ENCODE data around the gene PXN.

PXN gene

GRCh38 chr12:120231316-120232011 is 34.1 kb downstream of the PXN start (continued):
- no peak for TF ChIP-seq ZFP69B (tag by site-specific recombination; IDR thresholded peaks at IDR 0.05)
- no peak for TF ChIP-seq ZNF692 (tag by site-specific recombination; IDR thresholded peaks at IDR 0.05)
- no peak for TF ChIP-seq FEZF1 (tag by site-specific recombination; IDR thresholded peaks at IDR 0.05)
- TF ChIP-seq PRDM1 (tag by site-specific recombination; IDR thresholded peaks at IDR 0.05): no peak
- peak; percentile 56 for TF ChIP-seq SP2 (tag by site-specific recombination; IDR thresholded peaks at IDR 0.05)
- TF ChIP-seq ZNF404 (tag by site-specific recombination; IDR thresholded peaks at IDR 0.05): no peak
- 0 out of 2 replicates have a peak, but pooled peaks have one; percentile 33 for TF ChIP-seq INSM2 (tag by site-specific recombination; IDR thresholded peaks at IDR 0.05)
- TF ChIP-seq ZNF660 (tag by site-specific recombination; IDR thresholded peaks at IDR 0.05): no peak
- no peak for TF ChIP-seq ZNF114 (tag by site-specific recombination; IDR thresholded peaks at IDR 0.05)
- TF ChIP-seq ZNF707 (tag by site-specific recombination; IDR thresholded peaks at IDR 0.05): no peak
- TF ChIP-seq ZBTB21 (tag by site-specific recombination; IDR thresholded peaks at IDR 0.05): no peak
- TF ChIP-seq ZNF221 (tag by site-specific recombination; IDR thresholded peaks at IDR 0.05; ENCODE audit: borderline replicate concordance): no peak
- TF ChIP-seq PRDM10 (tag by site-specific recombination; IDR thresholded peaks at IDR 0.05): peak; percentile 85
- peak; percentile 42; the same call in 1 of the 2 replicates for TF ChIP-seq ZBTB11 (tag by site-specific recombination; conservative IDR thresholded peaks at IDR 0.05; ENCODE audit: low read depth)
- TF ChIP-seq ZNF133 (tag by site-specific recombination; IDR thresholded peaks at IDR 0.05): no peak
- no peak for TF ChIP-seq ZSCAN23 (tag by site-specific recombination; IDR thresholded peaks at IDR 0.05)
- TF ChIP-seq ZBTB10 (tag by site-specific recombination; IDR thresholded peaks at IDR 0.05): no peak
- TF ChIP-seq AEBP2 (tag by site-specific recombination; IDR thresholded peaks at IDR 0.05; ENCODE audit: borderline replicate concordance): no peak
- no peak for TF ChIP-seq ZNF777 (tag by site-specific recombination; IDR thresholded peaks at IDR 0.05; ENCODE audit: borderline replicate concordance)
- TF ChIP-seq ZNF341 (tag by site-specific recombination; IDR thresholded peaks at IDR 0.05; ENCODE audit: low read depth): peak; percentile 56
- TF ChIP-seq ZNF169 (tag by site-specific recombination; IDR thresholded peaks at IDR 0.05): no peak
- TF ChIP-seq ZBTB49 (tag by site-specific recombination; IDR thresholded peaks at IDR 0.05; ENCODE audit: low read depth): no peak

Measured in HEK293 (cell line).